ENCODE measurements around the gene BAZ2A.
"Not testable (repeated sequence)": the region's sequence is repeated elsewhere in the genome, so short reads cannot be mapped to it uniquely, and the experiment has no call there.

BAZ2A gene

DNA sequence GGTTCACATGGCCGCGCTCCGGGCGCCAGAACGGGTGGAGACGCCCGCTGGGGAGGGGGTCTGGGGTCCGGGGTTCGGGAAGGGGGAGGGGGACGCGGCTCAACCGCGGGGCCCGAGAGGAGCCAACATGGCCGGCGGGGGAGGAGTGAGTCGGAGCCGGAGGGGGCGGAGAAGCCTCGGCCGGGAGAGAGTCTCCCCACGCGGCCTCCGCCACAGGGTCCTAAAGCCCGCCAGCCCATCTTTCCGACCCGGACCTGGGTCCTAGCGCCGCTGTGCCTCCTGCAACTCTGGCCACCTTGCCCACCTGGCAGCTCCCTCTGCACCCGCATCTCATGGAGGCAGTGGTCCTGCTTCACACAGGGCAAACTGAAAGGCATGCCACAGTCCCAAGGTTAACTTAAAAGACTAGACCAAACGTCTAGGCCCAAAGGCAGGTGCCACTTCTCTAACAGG is at the start of gene BAZ2A:
Gene BAZ2A (minus strand): TSS at position 147 of the 453 bp plus-strand sequence. CDS start 12,796 bp downstream, outside the sequence.
- DNase-seq (ENCODE audit: low read depth, low spot score): peak; percentile 79

DNA sequence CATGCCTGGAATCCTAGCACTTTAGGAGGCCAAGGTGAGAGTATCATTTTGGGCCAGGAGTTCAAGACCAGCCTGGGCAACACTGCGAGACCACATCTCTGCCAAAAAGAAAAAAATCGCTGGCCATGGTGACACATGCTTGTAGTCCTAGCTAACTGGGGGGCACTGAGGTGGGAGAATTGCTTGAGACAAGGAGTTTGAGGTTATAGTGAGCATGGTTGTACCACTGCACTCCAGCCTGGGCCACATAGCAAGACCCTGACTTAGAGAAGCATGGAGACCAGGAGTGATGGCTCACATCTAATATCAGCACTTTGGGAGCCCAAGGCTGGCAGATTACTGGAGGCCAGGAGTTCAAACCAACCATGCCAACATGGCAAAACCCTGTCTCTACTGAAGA is 48.7 kb upstream of the BAZ2A start:
- DNase-seq (ENCODE audit: low read depth, low spot score): no peak

DNA sequence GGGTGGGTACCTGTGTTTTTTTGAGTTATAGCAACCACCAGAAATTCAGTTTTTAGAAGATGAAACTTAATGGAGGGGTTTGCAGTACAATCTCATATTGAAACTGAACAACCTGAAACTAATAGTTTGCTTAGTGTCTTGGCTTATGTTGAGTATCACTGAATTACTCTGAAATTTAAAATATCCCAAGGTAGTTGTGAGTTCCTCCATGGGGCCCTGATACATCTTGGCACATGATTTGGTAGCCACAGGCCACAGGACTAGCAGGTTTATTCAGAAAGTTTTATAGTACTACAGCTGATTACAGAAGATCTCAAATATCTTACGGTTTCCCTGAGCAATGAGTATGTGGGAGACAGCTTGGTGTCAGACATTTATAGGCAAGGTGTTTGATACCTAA is 47.6 kb upstream of the BAZ2A start:
- no peak for DNase-seq (ENCODE audit: low read depth, low spot score)

DNA sequence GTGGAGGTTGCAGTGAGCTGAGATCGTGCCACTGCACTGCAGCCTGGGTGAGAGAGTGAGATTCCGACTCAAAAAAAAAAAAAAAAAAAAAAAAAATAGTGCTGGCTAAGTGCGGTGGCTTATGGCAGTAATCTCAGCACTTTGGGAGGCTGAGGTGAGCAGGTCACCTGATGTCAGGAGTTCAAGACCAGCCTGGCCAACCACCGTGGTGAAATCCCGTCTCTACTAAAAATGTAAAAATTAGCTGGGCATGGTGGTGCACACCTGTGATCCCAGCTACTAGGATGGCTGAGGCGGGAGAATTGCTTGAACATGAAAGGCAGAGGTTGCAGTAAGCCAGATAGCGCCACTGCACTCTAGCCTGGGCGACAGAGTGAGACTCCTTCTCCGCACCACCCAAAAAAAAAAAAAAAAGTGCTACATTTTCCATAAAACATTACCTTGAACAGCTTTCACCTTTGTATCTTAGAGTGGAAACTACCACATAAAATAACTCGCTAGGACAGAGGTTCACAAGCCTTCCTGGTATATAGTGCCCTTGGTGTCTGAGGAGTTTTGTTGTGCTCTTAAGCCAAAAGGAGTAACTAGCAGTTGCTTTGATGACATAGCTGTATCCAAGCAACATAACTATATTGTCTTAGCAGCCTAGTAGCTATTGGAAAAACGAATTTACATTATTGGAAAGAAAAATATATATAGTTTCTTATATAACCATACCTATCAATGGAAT is 46.9 kb upstream of the BAZ2A start:
- DNase-seq (ENCODE audit: low read depth, low spot score): no peak

DNA sequence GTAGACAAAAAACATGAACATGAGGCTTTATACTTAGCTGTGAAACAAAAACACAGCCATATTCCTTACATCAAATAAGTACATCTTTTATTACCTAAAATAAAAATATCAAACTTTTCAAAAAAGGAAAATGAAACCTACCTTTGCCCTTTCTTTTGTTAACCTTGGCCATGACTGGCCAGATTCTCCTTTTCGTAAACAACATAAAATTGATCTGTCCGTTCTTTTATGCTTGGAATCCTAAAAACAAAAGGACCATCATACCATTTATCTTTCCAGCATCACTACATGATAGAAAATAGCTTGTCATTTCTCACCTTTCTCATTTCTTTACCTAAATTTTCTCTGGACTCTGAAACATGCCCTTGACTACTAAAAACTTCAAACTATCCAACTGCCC is 41.5 kb upstream of the BAZ2A start:
- no peak for DNase-seq (ENCODE audit: low read depth, low spot score)

DNA sequence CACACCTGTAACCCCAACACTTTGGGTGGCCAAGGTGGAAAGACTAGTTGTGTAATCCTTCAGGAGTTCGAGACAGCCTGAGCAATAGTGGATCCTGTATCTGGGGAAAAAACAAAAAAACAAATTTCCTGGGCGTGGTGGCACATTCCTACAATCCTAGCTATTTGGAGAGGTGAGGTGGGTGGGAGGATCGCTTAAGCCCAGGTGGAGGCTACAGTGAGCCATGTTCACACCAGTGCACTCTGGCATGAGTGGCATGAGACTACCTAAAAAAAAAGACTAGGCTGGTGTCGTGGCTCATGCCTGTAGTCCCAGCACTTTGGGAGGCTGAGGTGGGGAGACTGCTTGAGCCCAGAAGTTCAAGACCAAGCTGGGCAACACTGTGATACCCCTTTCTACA is 40.7 kb upstream of the BAZ2A start:
- no peak for DNase-seq (ENCODE audit: low read depth, low spot score)

DNA sequence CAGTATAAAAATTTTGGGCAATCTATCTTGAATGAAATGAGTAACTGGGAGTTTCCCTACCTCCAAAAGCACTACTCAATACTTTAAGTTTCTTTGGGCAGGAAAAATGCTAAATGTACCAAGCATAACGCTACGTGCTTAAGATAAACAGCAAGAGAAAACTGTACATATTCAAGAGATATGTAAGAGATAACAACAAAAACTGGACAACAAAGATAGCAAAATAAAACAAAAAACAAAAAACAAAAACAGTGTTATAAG is 38.0 kb upstream of the BAZ2A start:
- no peak for DNase-seq (ENCODE audit: low read depth, low spot score)

DNA sequence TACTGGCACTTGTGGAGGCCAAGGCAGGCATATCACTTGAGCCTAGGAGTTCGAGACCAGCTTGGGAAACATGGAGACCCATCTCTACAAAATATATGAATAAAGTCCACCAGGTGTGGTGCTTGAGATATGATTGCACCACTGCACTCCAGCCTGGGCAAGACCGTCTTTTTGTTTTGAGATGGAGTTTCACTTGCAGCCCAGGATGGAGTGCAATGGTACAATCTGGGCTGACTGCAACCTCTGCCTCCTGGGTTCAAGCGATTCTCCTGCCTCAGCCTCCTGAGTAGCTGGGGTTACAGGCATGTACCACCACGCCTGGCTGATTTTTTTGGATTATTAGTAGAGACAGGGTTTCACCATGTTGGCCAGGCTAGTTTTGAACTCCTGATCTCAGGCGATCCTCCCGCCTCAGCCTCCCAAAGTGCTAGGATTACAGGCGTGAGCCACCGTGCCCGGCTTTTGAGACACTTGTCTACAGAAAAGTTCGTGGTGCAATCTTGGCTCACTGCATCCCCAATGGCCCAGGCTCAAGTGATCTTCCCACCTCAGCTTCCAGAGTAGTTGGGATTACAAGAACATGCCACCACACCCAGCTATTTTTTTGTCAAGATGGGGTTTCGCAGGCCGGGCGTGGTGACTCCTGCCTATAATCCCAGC is 32.0 kb upstream of the BAZ2A start:
- no peak for DNase-seq (ENCODE audit: low read depth, low spot score)

DNA sequence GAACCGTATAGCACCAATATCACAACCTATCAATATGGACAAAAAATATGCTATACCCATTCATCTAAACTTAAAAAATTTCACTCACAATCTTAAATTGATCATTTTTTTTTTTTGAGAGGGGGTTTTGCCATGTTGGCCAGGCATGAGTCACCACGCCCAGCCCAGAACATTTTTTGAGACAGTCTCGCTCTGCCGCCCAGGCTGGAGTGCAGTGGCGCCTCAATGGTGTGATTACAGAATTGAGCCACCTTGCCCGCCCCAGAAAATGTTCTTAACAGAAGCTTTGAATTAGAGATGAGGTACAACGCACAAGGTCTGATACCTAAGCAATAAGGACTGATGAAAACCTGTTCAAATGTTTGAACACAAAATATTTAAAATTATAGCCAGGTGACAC is 31.4 kb upstream of the BAZ2A start:
- DNase-seq (ENCODE audit: low read depth, low spot score): no peak

DNA sequence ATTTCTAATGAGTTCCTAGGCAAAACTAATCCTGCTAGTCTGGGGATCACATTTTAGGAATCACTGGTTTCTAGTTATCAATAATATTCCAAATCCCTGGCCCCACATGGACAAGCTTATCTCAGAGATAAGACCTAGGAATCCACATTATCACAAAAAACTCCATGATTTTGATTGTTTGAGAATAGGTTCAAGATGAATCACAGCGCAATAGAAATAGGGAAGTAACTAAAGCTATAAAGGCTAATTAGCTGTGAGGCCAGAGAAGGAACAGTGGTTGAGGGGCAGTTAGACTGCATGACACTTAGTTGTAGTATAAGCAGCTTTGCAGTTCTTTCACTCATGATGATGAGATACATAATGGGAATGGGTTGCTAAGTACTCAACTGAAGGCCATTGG is 28.8 kb upstream of the BAZ2A start:
- no peak for DNase-seq (ENCODE audit: low read depth, low spot score)

DNA sequence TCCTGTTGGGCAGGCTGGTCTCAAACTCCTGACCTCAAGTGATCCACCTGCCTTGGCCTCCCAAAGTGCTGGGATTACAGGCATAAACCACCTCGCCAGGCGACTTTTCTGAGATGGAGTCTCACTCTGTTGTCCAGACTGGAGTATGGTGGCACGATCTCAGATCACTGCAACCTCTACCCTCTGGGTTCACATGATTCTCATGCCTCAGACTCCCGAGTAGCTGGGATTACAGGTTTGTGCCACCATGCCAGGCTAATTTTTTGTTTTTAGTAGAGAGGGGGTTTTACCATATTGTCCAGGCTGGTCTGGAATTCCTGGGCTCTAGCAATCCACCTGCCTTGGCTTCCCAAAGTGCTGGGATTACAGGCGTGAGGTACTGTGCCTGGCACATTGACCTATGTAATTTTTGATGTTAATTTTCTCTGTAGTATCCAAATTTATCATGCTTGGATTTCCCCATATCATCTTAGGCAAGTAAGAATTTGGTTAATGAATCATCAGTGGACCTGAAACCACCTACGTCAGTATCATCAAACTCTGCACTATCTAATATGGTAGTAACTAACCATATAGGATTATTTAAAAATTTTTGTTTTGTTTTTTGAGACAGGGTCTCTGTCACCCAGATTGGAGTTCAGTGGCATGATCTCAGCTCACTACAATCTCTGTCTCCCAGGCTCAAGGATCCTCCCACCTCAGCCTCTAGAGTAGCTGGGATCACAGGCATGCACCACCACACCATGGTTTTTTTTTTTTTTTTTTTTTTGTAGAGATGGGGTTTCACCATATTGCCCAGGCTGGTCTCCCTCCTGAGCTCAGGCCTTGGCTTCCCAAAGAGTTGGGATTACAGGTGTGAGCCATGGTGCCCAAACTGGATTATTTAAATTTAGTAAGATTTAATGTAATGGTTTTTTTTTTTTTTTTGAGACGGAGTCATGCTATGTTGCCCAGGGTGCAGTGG is 27.6 kb upstream of the BAZ2A start:
- no peak for DNase-seq (ENCODE audit: low read depth, low spot score)

DNA sequence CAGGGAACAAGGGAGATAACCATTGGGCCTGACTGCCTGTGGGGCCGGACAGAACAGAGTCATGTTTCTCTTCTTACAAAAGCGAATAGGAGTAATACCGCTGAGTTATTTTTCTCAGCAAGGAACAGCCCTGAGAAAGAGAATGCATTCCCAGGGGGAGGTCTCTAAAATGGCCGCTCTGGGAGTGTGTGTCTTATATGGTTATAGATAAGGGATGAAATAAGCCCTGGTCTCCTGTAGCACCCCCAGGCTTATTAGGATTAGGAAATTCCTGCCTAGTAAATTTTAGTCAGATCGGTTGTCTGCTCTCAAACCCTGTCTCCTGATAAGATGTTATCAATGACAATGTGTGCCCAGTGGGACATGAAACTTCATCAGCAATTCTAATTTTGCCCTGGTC is 23.7 kb upstream of the BAZ2A start:
- DNase-seq (ENCODE audit: low read depth, low spot score): not testable (repeated sequence)

DNA sequence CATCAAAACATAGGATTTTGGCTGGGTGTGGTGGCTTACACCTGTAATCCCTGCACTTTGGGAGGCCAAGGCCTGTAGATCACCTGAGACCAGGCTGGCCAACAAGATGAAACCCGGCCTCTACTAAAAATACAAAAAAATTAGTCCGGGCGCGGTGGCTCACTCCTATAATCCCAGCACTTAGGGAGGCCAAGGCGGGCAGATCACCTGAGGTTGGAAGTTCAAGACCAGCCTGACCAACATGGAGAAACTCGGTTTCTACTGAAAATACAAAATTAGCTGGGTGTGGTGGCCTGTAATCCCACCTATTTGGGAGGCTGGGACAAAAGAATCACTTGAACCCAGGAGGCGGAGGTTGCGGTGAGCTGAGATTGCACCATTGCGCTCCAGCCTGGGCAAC is 17.9 kb upstream of the BAZ2A start:
- DNase-seq (ENCODE audit: low read depth, low spot score): not testable (repeated sequence)

DNA sequence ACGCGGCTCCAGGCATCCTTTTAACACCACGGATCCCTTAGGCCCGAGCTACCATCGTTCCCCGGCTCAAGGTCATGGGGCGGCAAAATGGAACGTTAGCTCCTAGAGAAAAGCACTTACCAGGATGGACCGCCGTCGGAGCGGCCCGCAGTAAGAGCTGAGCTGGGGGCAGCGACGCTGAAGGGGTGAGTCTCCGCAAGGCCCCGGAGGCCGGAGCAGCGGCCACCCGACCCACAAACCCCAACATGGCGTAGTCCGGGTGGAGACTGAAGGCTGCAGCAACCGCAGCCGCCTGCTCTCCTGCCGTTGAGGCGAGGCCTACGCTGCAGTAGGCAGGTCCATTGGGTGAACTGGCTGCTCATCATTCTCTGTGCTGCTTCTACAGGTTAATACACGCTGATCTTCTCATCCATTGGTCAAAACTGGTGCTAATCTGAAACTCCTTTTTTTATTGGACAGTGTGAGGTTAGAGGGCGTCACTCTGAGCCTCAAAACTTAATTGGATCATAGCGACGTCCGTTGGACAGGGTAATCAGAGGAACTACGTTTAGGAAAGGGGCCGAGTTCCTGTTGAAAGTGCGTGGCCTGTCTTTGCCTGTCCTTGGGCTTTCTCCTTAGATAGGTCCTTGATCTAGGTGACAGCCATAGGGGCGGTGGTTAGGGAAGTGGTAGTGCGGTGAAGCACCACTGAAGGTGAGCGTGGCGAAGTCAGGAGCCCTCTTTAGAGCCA is 15.8 kb upstream of the BAZ2A start, which contains the start of gene ATP5F1B:
Gene ATP5F1B (minus strand): TSS at position 268 of the 730 bp plus-strand sequence. CDS start 21 bp downstream, at position 247.
- DNase-seq (ENCODE audit: low read depth, low spot score): peak; percentile 100

DNA sequence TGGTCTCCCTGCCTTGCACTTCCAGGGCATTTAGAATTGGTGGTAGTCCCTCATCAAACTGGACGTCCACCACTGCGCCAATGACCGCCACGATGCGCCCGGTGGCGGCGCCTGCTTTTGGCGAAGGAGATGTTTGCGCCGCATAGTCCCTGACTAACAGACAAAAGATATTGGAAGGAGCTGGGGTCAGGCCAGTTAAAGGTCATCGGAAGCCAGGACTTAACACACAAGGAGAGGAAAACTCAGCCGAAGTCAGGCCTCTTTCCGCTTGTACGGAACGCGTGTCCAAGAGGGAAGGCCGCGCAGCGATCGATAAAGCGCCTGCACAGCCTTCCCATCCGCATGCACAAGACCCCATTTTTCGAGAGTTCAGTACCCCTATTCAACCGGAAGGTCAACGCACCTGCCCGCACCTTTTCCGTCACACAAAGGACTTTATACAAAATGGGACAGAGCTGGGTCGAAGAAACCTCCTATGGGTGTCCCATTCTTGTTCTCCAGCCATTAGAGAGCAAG is 15.1 kb upstream of the BAZ2A start:
- no peak for DNase-seq (ENCODE audit: low read depth, low spot score)

DNA sequence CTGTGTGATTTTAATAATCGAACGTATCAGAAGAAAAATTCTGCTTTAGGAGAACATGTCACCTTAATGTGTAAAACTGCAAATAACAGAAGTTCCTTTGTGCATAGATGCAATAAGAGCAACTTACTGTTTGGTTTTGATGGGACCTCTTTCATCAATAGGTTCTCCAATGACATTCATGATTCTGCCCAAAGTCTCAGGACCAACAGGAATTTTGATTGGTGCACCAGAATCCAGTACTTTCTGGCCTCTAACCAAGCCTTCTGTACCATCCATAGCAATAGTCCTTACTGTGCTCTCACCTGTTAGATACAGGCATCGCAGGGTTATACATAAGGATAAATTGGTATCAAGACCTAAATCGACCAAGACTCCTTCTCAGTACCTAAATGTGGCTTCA is 14.5 kb upstream of the BAZ2A start:
- no peak for DNase-seq (ENCODE audit: low read depth, low spot score)

DNA sequence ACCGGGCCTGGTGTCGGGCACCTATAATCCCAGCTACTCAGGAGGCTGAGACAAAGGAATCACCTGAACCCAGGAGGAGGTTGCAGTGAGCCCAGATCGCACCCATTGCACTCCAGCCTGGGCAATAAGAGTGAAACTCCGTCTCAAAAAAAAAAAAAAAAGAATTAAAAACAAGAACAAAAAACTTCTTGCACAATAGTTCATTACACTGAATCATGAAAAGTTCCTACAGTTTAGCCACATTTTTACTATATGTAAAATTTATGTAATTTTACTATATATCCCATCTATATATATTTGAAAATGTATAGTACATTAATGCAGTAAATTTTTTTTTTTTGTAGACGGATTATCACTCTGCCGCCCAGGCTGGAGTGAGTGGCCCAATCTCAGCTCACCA is 11.1 kb upstream of the BAZ2A start:
- no peak for DNase-seq (ENCODE audit: low read depth, low spot score)

DNA sequence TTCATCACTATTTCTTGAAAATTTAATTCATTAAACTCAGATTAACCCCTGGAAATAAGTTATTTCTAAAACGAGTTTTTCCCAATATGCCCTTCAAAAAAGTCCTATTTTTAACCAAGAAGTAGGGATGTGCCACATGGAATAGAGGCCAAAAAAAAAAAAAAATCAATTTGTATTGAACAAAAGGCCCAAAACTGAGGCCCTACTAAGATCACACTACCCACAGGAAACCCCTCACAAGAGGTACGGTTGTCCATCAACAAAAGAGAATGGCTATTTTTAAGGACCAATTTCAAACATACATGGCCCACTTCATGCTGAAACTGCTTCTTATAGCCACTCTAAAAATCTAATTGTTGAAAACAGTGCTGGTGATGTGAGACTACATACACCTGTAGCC is 7.5 kb upstream of the BAZ2A start:
- no peak for DNase-seq (ENCODE audit: low read depth, low spot score)

DNA sequence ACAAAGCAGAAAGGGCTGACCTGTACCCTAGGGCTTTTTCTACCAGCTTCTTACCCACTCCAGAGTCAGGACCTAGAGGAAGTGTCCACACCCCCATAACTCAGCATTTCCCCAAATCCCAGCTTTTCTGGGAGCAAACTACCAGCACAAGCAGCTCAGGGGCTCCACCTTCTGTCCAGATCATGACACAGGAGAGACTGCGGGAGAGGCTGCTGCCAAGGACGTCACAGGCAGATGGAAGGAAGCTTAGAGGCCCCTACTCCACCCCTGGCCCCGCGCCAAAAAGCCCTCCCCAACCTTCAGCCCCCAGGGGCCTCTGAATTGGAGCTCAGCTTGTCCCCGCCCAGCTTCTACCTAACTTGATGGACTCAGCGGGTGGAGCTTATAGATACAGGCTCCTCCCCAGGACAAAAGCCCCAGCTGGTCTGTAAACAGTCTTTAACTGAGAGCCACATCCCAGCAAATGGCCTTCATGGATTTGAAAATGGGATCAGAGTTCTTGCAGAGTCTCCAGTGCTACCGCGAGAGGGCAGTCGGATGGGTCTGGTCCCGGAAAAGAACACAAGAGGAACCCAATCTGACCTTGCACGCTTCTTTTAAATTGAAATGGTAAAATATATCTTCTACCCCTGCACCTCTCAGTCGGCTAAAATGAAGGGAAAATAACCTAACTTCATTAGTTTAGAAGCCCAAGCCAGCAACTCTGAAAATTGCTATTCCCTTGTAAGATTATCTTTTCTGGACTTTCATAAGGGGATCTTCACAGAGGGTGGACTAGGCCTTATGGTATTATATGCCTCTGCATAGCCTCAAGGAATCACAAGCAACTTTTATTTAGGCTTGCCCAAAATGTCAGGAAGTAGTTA is 6.8 kb upstream of the BAZ2A start:
- DNase-seq (ENCODE audit: low read depth, low spot score): peak; percentile 98

All from iPS DF 19.7 (cell line).